Dermis blood vessel endothelial cell (primary cell): ENCODE results near the gene TACO1. TPM values are rescaled to one million over a fixed set of nuclear protein-coding genes. Genes with fewer than 3 reads are reported as not detected.

Experiments used
- DNase-seq: peaks from one replicate; pipeline ENCODE4 v3.0.0; 2010
- total RNA-seq: library from RNA; depleted of rRNA; stranded (reverse); fragments of >200 nt; gene quantifications from 2 replicates; pipeline ENCODE4 v1.2.3, GENCODE V29; 2014

Gene TACO1
- total RNA-seq, result 15.5 and 24.3 TPM in 2 replicates

GRCh38 chr17:63600569-63601438 is at the start of gene TACO1:
TSS of gene TACO1 (plus strand) at chr17:63600895. CDS start at chr17:63601084, 189 bp downstream.
- DNase-seq, result peak; percentile 89

GRCh38 chr17:63552211-63552610 is 48.5 kb upstream of the TACO1 start:
- DNase-seq, result no peak

GRCh38 chr17:63555500-63556156 is 45.1 kb upstream of the TACO1 start:
- no peak for DNase-seq

GRCh38 chr17:63557416-63557815 is 43.3 kb upstream of the TACO1 start:
- no peak for DNase-seq

GRCh38 chr17:63558441-63558840 is 42.3 kb upstream of the TACO1 start:
- no peak for DNase-seq

- no peak for DNase-seq
Measured at GRCh38 chr17:63561819-63562218, 38.9 kb upstream of the TACO1 start.

- no peak for DNase-seq
Measured at GRCh38 chr17:63563339-63563738, 37.4 kb upstream of the TACO1 start.

GRCh38 chr17:63564562-63564961 is 36.1 kb upstream of the TACO1 start:
- no peak for DNase-seq

- no peak for DNase-seq
Measured at GRCh38 chr17:63567229-63567628, 33.5 kb upstream of the TACO1 start.

- DNase-seq, result no peak
Measured at GRCh38 chr17:63568563-63568962, 32.1 kb upstream of the TACO1 start.

GRCh38 chr17:63571632-63572310 is 28.9 kb upstream of the TACO1 start:
- peak; percentile 61 for DNase-seq

- peak; percentile 21 for DNase-seq
Measured at GRCh38 chr17:63573634-63574033, 27.1 kb upstream of the TACO1 start.

- DNase-seq, result no peak
Measured at GRCh38 chr17:63578027-63578768, 22.5 kb upstream of the TACO1 start.

GRCh38 chr17:63578769-63579111 is 22.0 kb upstream of the TACO1 start:
- no peak for DNase-seq

GRCh38 chr17:63579633-63580032 is 21.1 kb upstream of the TACO1 start:
- peak; percentile 94 for DNase-seq

- no peak for DNase-seq
Measured at GRCh38 chr17:63587770-63588169, 12.9 kb upstream of the TACO1 start.

- no peak for DNase-seq
Measured at GRCh38 chr17:63588797-63589196, 11.9 kb upstream of the TACO1 start.

- DNase-seq, result no peak
Measured at GRCh38 chr17:63589646-63590045, 11.0 kb upstream of the TACO1 start.

GRCh38 chr17:63592797-63593196 is 7.9 kb upstream of the TACO1 start:
- no peak for DNase-seq

- no peak for DNase-seq
Measured at GRCh38 chr17:63595132-63595531, 5.6 kb upstream of the TACO1 start.

- peak; percentile 60 for DNase-seq
Measured at GRCh38 chr17:63596856-63597586, 3.7 kb upstream of the TACO1 start.

- DNase-seq, result no peak
Measured at GRCh38 chr17:63598281-63598680, 2.4 kb upstream of the TACO1 start.
